Gastroesophageal sphincter (tissue), 4 donors: ENCODE data around the gene KCNIP4. TPM values are rescaled to one million over a fixed set of nuclear protein-coding genes. Genes with fewer than 3 reads are reported as not detected.

Experiments
- ATAC-seq: fragments of 150-250 bp; one replicate; pipeline ENCODE4 v1.9.1; 2016; ENCODE audit warnings: mild to moderate bottlenecking, moderate library complexity
- H3K27ac ChIP-seq, 4 donors: fragments of 200-600 bp; sonication (generic) in 3 of 4; 1 replicate in 3 of 4; 2 replicates in 1 of 4; pipeline ENCODE4 v1.5.1; 2016 to 2019
- H3K27me3 ChIP-seq: fragments of 200-600 bp; sonication (generic); one replicate; pipeline ENCODE4 v1.5.1; 2019
- H3K36me3 ChIP-seq, 2 donors: fragments of 200-600 bp; sonication (generic); one replicate each; pipeline ENCODE4 v1.5.1; 2019; ENCODE audit warnings: control low read depth in 1 of 2
- H3K4me1 ChIP-seq, 3 donors: fragments of 200-600 bp; sonication (generic); 1 replicate in 2 of 3; 2 replicates in 1 of 3; pipeline ENCODE4 v1.5.1; 2016 to 2019; ENCODE audit warnings: control low read depth in 2 of 3
- H3K4me3 ChIP-seq, 2 donors: fragments of 200-600 bp; sonication (generic); one replicate each; pipeline ENCODE4 v1.5.1; 2019; ENCODE audit warnings: mild to moderate bottlenecking in 1 of 2, moderate library complexity in 1 of 2
- H3K9me3 ChIP-seq, 3 donors: fragments of 200-600 bp; sonication (generic); one replicate each; pipeline ENCODE4 v1.5.1; 2017 to 2019; ENCODE audit warnings: control low read depth in 2 of 3
- EP300 ChIP-seq: sonication (generic); formaldehyde crosslinking; IDR thresholded peaks from one replicate; pipeline ENCODE4 v1.6.1; 2017; ENCODE audit warnings: antibody characterized with exemption, mild to moderate bottlenecking
- POLR2A ChIP-seq, 2 donors: fragments of 450-650 bp; IDR thresholded peaks; one replicate each; pipeline ENCODE4 v1.6.1; 2017; ENCODE audit warnings: antibody characterized with exemption in 2 of 2, mild to moderate bottlenecking in 2 of 2, moderate library complexity in 1 of 2
- POLR2AphosphoS5 ChIP-seq: sonication (generic); formaldehyde crosslinking; IDR thresholded peaks from one replicate; pipeline ENCODE4 v1.6.1; 2017; ENCODE audit warnings: antibody characterized with exemption
- WGBS, 2 donors: methylation state at CpG; one replicate each; pipeline ENCODE4 v1.1.5; 2018; ENCODE audit warnings: low coverage in 1 of 2; 5-methylcytosine and 5-hydroxymethylcytosine counted together
- total RNA-seq, 4 donors: library from RNA; depleted of rRNA; stranded (reverse); fragments of >200 nt; gene quantifications; one replicate each; pipeline ENCODE4 v1.1.0, GENCODE V29; 2016
- TF ChIP-seq, protein P1 (sequence below), 4 experiments: fragments of 200-600 bp in 2 of 4; fragments of 450-650 bp in 2 of 4; sonication (generic) in 1 of 4; IDR thresholded peaks; one replicate each; pipeline ENCODE4 v1.5.1; 2017 to 2019; ENCODE audit warnings: antibody characterized with exemption in 4 of 4, mild to moderate bottlenecking in 2 of 4, moderate library complexity in 2 of 4

KCNIP4 gene
- total RNA-seq, 4 donors from 2014 or later: 0.23 to 0.59 (median 0.54) TPM; not detected in 1

DNA sequence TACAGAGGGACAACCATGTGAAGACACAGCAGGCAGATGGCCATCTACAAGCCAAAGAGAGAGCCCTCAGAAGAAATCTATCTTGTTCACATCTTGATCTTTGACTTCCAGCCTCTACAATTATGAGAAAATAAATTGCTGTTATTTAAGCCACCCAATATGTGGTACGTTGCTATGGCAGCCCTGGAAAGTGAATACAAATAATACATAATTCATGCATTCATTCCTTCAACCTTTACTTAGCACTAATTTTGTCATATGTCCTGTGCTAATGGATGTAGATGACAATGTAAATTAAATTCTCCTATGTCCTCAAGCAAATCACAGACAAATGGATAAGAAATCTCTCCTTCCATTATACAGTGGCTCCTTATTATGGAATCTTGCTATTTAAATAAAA, 886.7 kb downstream of the KCNIP4 start:
- Histone ChIP-seq H3K9me3 (no peaks in the 10 kb centered on the region), H3K27ac (no peak overlapping the region), H3K27me3 (no peaks in the 10 kb centered on the region), H3K36me3 (no peaks in the 10 kb centered on the region), H3K4me1 (no peaks in the 10 kb centered on the region), H3K4me3 (no peak overlapping the region)
- no peak for ATAC-seq
- 63 to 71% methylated on average over 1 of the region's 1 CpG for WGBS, 2 donors
- TF ChIP-seq EP300 (no peak), POLR2A (IDR thresholded peaks at IDR 0.05) (no peak), POLR2AphosphoS5 (no peak)
- TF ChIP-seq, protein P1, sequence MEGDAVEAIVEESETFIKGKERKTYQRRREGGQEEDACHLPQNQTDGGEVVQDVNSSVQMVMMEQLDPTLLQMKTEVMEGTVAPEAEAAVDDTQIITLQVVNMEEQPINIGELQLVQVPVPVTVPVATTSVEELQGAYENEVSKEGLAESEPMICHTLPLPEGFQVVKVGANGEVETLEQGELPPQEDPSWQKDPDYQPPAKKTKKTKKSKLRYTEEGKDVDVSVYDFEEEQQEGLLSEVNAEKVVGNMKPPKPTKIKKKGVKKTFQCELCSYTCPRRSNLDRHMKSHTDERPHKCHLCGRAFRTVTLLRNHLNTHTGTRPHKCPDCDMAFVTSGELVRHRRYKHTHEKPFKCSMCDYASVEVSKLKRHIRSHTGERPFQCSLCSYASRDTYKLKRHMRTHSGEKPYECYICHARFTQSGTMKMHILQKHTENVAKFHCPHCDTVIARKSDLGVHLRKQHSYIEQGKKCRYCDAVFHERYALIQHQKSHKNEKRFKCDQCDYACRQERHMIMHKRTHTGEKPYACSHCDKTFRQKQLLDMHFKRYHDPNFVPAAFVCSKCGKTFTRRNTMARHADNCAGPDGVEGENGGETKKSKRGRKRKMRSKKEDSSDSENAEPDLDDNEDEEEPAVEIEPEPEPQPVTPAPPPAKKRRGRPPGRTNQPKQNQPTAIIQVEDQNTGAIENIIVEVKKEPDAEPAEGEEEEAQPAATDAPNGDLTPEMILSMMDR (IDR thresholded peaks at IDR 0.05): no peak

DNA sequence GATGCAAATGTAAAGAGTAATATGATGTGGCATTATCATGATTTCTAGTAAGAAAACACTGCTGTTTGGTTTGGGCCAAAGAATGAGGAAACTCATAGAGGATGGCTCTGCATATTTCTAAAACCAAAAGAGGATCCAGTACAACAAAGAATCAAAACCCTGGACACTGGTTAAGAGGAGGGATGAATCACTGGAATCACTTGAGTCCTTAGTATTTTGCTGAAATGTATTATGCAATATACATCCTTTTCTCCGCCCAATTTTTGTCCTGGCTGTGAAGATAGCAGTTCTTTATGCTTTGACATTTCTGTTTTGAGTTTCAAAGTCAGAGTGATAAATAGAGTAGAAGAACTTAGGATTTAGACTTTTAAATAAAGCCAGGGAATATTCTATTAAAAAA, 902.4 kb downstream of the KCNIP4 start:
- no peak for TF ChIP-seq EP300
- no peak for TF ChIP-seq POLR2AphosphoS5
- TF ChIP-seq, protein P1 (IDR thresholded peaks at IDR 0.05): no peak
- TF ChIP-seq POLR2A (IDR thresholded peaks at IDR 0.05): no peak
- no peak for ATAC-seq
- H3K4me3 ChIP-seq: no peak overlapping the region
- H3K9me3 ChIP-seq: no peaks in the 10 kb centered on the region
- no peaks in the 10 kb centered on the region for H3K36me3 ChIP-seq
- no peaks in the 10 kb centered on the region for H3K4me1 ChIP-seq
- 63 to 79% methylated on average over 1 of the region's 1 CpG for WGBS, 2 donors
- no peaks in the 10 kb centered on the region for H3K27me3 ChIP-seq
- no peak overlapping the region for H3K27ac ChIP-seq

DNA sequence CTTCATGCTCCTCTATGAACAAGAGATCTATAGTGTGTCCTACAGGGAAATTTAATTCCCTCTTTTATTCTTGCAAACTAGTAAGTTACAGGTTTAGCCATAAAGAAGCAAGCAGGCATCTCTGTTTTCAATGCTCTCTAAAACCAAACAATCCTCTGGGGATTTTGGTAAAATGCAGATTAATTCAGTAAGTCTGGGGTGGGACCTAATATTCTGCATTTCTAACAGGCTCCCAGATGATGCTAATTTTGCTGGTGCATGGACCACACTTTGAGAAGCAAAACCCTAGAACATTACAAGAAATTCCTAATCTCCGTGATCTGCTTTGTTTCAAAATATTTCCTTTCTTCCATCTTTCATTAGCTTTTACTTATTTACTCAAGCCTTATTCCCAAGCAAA, 903.5 kb downstream of the KCNIP4 start:
- Histone ChIP-seq H3K9me3 (no peaks in the 10 kb centered on the region), H3K36me3 (no peaks in the 10 kb centered on the region), H3K4me3 (no peak overlapping the region), H3K27me3 (no peaks in the 10 kb centered on the region), H3K27ac (no peak overlapping the region), H3K4me1 (no peaks in the 10 kb centered on the region)
- no peak for ATAC-seq
- 100% methylated on average over 1 of the region's 1 CpG for WGBS, 2 donors
- TF ChIP-seq EP300: no peak
- no peak for TF ChIP-seq POLR2A (IDR thresholded peaks at IDR 0.05)
- no peak for TF ChIP-seq POLR2AphosphoS5
- TF ChIP-seq, protein P1 (IDR thresholded peaks at IDR 0.05): no peak

DNA sequence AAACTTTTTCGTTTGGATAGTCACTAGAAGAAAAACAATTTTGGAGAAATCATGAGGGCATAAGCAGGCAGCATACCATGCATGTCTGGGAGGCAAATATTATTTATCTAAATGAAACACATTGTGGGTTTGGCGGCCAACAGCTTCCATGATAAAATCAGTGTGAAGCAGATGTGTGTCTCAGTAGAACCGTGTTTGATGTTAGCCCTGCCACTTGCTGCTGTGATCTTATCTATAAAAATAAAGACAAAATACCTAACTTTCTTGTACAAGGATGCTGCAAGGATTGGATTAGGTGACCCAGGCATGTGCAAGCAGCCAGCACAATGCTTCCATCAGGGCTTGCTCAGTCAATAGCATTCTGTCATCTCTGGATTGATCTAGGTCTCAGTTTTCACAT, 906.9 kb downstream of the KCNIP4 start:
- 39 to 47% methylated on average over 3 of the region's 3 CpGs for WGBS, 2 donors
- Histone ChIP-seq H3K4me1 (no peaks in the 10 kb centered on the region), H3K36me3 (no peaks in the 10 kb centered on the region), H3K27me3 (no peaks in the 10 kb centered on the region), H3K9me3 (no peaks in the 10 kb centered on the region), H3K27ac (no peak overlapping the region), H3K4me3 (no peak overlapping the region)
- TF ChIP-seq EP300 (no peak), POLR2AphosphoS5 (no peak)
- no peak for ATAC-seq

DNA sequence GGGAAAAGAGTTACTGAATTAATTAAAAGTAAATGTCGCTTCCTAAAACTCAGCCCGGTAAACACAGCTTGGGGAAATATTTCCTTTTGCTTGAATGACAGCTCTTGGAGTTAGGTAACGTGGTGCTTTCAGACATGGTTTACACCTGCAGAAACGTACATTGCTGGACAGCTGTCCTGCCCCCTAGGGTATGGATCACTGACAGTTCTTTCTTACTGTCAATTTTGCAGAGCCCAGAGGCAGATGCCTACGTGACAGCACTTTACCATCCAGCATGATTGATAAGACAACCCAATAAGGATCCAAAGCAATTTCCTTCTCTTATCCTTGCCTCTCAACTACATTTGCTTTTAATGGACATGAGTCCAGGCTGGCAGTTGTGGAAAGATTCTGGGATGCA, 913.8 kb downstream of the KCNIP4 start:
- H3K27ac ChIP-seq: no peak overlapping the region
- H3K9me3 ChIP-seq: no peaks in the 10 kb centered on the region
- no peak for ATAC-seq
- H3K27me3 ChIP-seq: no peaks in the 10 kb centered on the region
- TF ChIP-seq, protein P1 (IDR thresholded peaks at IDR 0.05): no peak
- no peak for TF ChIP-seq POLR2A (IDR thresholded peaks at IDR 0.05)
- TF ChIP-seq EP300: no peak
- TF ChIP-seq POLR2AphosphoS5: no peak
- no peak overlapping the region for H3K4me3 ChIP-seq
- H3K36me3 ChIP-seq: no peaks in the 10 kb centered on the region
- WGBS, 2 donors: 58 to 68% methylated on average over 5 of the region's 5 CpGs
- no peaks in the 10 kb centered on the region for H3K4me1 ChIP-seq
